GM18867 (cell line): ENCODE results near the gene C1QTNF6.

Experiments
- ATAC-seq: cut with Tn5 transposase; IDR thresholded peaks from one replicate; pipeline ENCODE4 v1.9.1; 2021; ENCODE audit warnings: mild to moderate bottlenecking, moderate library complexity; ENCODE audit not compliant: unreplicated experiment

Gene C1QTNF6

GRCh38 chr22:37146507-37147180 lies 41.4 kb downstream of the C1QTNF6 start:
- no peak for ATAC-seq

GRCh38 chr22:37146051-37146385 lies 42.0 kb downstream of the C1QTNF6 start:
- ATAC-seq, result no peak

DNA sequence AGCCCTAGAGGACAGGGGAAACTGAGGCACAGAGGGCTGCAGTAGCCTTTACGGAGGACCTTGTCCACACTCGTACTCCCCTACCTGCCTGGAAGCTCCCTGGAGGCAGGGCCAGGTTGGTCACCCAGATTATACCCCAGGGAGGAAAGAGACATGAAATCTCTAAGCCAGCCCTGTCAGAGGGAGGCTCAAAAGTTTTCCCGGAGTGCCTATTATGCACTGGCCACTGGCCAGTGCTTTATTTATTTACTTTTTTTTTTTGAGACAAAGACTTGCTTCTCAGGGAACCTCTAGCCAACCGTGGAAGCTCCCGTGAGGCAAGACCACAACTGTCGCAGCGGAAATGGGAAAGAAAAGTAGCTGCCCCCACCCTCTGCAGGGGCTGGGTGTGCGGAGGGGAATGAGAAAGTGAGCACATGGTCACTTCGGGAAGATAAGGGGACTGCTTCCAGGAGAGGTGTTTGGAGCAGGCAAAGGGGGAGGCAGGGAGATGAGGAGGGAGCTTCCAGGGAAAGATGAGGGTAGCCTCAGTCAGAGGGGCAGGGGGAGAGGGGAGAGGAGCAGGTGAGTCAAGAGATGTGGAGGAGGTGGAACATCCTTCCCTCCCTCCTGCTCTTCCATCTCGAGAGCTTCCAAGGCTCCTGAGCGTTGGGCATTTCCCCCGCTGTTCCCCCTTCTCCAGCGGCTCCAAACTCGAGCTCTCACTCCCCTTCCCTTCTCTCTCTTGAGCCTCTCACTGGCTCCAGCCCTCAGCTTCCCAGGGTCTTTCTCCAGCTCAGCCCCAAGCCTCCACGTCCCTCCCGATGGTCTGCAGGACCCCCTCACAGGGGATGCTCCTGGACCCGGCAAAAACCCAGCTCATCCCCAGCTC lies 42.6 kb downstream of the C1QTNF6 start:
- ATAC-seq, result no peak

DNA sequence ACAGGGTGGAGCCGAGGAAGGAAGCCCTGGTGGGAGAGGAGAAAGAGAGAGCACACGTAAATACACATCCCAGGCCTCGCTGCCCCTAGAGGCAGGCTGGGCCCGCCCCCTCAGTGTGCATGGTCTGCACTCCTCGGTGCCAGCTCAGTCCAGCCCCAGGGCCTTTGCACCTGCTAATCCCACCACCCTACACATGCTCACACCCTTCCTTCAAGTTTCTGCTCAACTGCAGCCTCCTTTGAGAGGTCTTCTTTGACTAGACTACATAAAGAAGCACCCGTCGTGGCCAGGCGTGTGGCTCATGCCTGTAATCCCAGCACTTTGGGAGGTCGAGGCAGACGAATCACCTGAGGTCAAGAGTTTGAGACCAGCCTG lies 43.9 kb downstream of the C1QTNF6 start:
- no peak for ATAC-seq

DNA sequence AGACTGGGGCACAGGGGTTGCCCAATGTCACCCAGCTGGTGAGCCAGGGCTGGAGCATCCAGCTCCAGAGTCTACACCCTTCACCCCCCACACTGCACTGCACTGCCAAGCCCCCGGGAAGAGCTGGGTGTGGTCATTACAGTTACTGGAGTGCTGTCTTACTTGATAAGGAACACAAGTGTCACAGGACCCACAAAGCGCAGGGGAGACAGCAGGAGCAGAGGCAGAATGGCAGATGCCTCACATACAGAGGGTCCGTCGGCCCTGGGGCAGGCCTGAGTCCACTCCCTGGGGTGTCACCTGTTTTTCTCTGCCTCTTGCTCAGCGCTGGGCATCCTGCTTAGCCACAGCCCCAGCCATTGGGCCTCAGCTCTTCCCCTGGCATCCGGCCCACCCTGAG lies 46.1 kb downstream of the C1QTNF6 start:
- no peak for ATAC-seq

- no peak for ATAC-seq
Observed at GRCh38 chr22:37141476-37141875, 46.6 kb downstream of the C1QTNF6 start.

- no peak for ATAC-seq
Observed at GRCh38 chr22:37140686-37141323, 47.2 kb downstream of the C1QTNF6 start.

- no peak for ATAC-seq
Observed at GRCh38 chr22:37139762-37140161, 48.3 kb downstream of the C1QTNF6 start.

GRCh38 chr22:37138849-37139561 lies 49.0 kb downstream of the C1QTNF6 start:
- ATAC-seq, result no peak

DNA sequence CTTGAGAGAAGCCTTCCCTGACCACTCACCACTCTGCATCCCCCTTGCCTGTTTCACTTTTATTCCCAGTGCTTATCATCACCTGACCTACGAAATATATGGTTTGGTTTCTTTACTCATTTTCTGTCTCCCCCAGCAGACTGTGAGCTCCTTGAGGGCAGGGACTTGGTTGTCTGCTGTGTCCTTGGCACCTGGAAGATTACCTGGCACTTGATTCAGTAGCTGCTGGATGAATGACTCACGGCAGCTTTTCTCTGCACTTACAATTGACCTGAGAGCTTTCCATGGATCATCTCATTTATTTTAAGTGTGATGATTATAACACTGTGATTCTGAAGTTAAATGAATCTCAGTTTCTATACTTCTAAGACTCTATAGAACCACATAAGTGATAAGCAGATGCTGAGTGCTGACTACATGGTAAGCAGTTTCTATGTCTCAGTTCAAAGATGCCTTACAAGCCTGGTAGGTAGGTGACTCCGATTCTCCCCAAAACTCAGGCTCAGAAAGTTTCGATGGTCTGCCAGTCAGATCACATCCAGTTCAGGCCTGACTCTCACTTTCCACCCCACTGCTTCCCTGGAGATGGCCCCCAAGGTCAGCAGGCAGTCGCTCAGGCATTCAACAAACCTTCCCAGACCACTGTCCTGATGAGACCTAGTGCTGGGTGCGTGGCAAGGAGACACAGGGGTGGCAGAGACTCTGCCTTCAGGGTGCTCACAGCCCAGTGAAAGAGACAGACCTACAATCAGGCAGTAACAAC lies 50.0 kb downstream of the C1QTNF6 start:
- no peak for ATAC-seq

GRCh38 chr22:37137131-37137530 lies 50.9 kb downstream of the C1QTNF6 start:
- no peak for ATAC-seq

DNA sequence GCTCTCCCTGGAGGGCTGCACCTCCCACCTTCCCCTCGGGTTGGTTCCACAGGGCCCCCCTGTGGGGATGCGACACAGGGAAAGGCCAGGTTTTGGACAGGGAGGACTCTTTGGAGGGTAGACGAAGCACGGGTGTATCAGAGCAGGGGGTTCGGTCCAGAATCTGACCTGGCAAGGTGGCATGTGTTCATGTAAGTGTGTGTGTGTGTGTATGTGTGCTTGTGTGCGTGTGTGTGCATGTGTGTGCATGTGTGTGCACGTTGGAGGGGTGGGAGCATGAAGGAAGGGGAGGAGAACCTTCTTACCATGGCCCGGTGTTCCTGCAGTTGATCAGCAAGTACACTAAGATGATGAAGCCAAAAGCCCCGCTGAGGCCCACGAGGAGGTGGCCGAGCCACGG lies 53.0 kb downstream of the C1QTNF6 start:
- no peak for ATAC-seq

GRCh38 chr22:37133304-37134018 lies 54.6 kb downstream of the C1QTNF6 start:
- no peak for ATAC-seq

DNA sequence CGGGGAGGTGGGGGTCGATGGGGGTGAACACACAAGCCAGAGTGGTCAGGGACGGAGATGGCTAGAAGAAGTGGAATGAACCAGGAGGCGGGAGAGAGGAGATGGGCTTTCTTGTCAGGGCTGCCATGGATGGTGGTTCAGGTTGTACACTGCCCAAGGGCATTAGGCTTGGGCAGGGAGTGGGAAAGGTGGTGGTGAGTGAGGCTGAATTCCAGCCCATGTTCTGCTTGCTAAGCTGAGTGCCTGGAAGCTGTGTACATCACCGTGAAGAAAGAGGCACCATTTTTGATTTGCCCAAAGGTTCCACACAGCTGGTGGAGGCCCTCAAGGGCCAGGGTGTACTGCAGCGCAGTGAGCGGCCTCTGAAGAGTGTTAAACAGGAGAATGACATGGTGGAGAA lies 55.3 kb downstream of the C1QTNF6 start:
- ATAC-seq, result no peak
